ENCODE measurements around the gene POFUT2.
"Not testable (repeated sequence)": the region's sequence is repeated elsewhere in the genome, so short reads cannot be mapped to it uniquely, and the experiment has no call there.

- TF ChIP-seq CTCF, POLR2A (IDR thresholded peaks at IDR 0.05): not testable (repeated sequence)
Observed at GRCh38 chr21:45307597-45308158, 20.0 kb upstream of the POFUT2 start.

Data from ovary (tissue), 3 donors.